Effector memory CD4-positive, alpha-beta T cell (primary cell): ENCODE results near the gene OLIG1.

Experiments used
- DNase-seq, 3 donors: peaks; one replicate each; pipeline ENCODE4 v3.0.0-alpha.2; 2020
- H3K27ac ChIP-seq: 2 replicates; pipeline ENCODE4 v1.7.0; 2013; ENCODE audit warnings: mild to moderate bottlenecking, low read length, moderate library complexity; ENCODE audit not compliant: insufficient read depth, poor library complexity, severe bottlenecking
- H3K27me3 ChIP-seq: replicated peaks from 2 replicates; pipeline ENCODE4 v1.7.0; 2013; ENCODE audit warnings: mild to moderate bottlenecking, low read length; ENCODE audit not compliant: insufficient read depth, control insufficient read depth, poor library complexity, severe bottlenecking
- H3K36me3 ChIP-seq: 2 replicates; pipeline ENCODE4 v1.7.0; 2013; ENCODE audit warnings: mild to moderate bottlenecking, low read length, moderate library complexity; ENCODE audit not compliant: control insufficient read depth, insufficient read depth
- H3K4me1 ChIP-seq: 2 replicates; pipeline ENCODE4 v1.7.0; 2013; ENCODE audit warnings: low read length, mild to moderate bottlenecking; ENCODE audit not compliant: control insufficient read depth, insufficient read depth, poor library complexity, severe bottlenecking
- H3K4me3 ChIP-seq: 2 replicates; pipeline ENCODE4 v1.7.0; 2013; ENCODE audit warnings: low read length, low read depth, mild to moderate bottlenecking; ENCODE audit not compliant: insufficient read depth, poor library complexity, severe bottlenecking
- H3K9me3 ChIP-seq: 2 replicates; pipeline ENCODE4 v1.7.0; 2013; ENCODE audit warnings: mild to moderate bottlenecking, low read length, moderate library complexity; ENCODE audit not compliant: control insufficient read depth

OLIG1 gene

DNA sequence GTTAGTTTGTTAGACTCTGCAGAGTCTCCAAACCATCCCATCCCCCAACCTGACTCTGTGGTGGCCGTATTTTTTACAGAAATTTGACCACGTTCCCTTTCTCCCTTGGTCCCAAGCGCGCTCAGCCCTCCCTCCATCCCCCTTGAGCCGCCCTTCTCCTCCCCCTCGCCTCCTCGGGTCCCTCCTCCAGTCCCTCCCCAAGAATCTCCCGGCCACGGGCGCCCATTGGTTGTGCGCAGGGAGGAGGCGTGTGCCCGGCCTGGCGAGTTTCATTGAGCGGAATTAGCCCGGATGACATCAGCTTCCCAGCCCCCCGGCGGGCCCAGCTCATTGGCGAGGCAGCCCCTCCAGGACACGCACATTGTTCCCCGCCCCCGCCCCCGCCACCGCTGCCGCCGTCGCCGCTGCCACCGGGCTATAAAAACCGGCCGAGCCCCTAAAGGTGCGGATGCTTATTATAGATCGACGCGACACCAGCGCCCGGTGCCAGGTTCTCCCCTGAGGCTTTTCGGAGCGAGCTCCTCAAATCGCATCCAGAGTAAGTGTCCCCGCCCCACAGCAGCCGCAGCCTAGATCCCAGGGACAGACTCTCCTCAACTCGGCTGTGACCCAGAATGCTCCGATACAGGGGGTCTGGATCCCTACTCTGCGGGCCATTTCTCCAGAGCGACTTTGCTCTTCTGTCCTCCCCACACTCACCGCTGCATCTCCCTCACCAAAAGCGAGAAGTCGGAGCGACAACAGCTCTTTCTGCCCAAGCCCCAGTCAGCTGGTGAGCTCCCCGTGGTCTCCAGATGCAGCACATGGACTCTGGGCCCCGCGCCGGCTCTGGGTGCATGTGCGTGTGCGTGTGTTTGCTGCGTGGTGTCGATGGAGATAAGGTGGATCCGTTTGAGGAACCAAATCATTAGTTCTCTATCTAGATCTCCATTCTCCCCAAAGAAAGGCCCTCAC is 44.2 kb upstream of the OLIG1 start, which contains the start of gene OLIG2:
Gene OLIG2 (plus strand): TSS at position 447 of the 954 bp plus-strand sequence. CDS start 928 bp downstream, outside the sequence.
- H3K27me3 ChIP-seq = peaks cover 72% of the 10 kb centered on the region
- DNase-seq = no peak
- peaks cover 66% of the 10 kb centered on the region for H3K4me1 ChIP-seq
- no peak within 1 kb of the TSS for H3K27ac ChIP-seq
- no peaks in the 10 kb centered on the region for H3K36me3 ChIP-seq
- no peaks in the 10 kb centered on the region for H3K9me3 ChIP-seq
- no peak within 1 kb of the TSS for H3K4me3 ChIP-seq

GRCh38 chr21:33026443-33026858 is 43.5 kb upstream of the OLIG1 start:
- Histone ChIP-seq H3K36me3 (no peaks in the 10 kb centered on the region), H3K9me3 (no peaks in the 10 kb centered on the region), H3K4me3 (no peak overlapping the region)

GRCh38 chr21:33026878-33027400 is 43.0 kb upstream of the OLIG1 start:
- Histone ChIP-seq H3K27me3 (peaks cover 68% of the 10 kb centered on the region), H3K36me3 (no peaks in the 10 kb centered on the region), H3K27ac (no peak overlapping the region), H3K9me3 (no peaks in the 10 kb centered on the region), H3K4me1 (peaks cover 66% of the 10 kb centered on the region), H3K4me3 (no peak overlapping the region)
- DNase-seq = no peak

More at GRCh38 chr21:33026443-33026858, 43.5 kb upstream of the OLIG1 start:
- H3K27ac ChIP-seq = no peak overlapping the region
- DNase-seq = no peak
- H3K4me1 ChIP-seq = peaks cover 66% of the 10 kb centered on the region
- peaks cover 72% of the 10 kb centered on the region for H3K27me3 ChIP-seq

- Histone ChIP-seq H3K27ac (no peak overlapping the region), H3K9me3 (no peaks in the 10 kb centered on the region), H3K4me1 (peaks cover 65% of the 10 kb centered on the region), H3K27me3 (peaks cover 65% of the 10 kb centered on the region), H3K36me3 (no peaks in the 10 kb centered on the region), H3K4me3 (no peak overlapping the region)
- no peak for DNase-seq
Observed at GRCh38 chr21:33027401-33028286, 42.3 kb upstream of the OLIG1 start.

DNA sequence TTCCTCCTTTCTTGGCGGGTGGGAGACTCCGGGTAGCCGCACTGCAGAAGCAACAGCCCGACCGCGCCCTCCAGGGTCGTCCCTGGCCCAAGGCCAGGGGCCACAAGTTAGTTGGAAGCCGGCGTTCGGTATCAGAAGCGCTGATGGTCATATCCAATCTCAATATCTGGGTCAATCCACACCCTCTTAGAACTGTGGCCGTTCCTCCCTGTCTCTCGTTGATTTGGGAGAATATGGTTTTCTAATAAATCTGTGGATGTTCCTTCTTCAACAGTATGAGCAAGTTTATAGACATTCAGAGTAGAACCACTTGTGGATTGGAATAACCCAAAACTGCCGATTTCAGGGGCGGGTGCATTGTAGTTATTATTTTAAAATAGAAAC is 41.7 kb upstream of the OLIG1 start:
- Histone ChIP-seq H3K4me1 (peaks cover 59% of the 10 kb centered on the region), H3K4me3 (no peak overlapping the region), H3K9me3 (no peaks in the 10 kb centered on the region), H3K27ac (no peak overlapping the region), H3K36me3 (no peaks in the 10 kb centered on the region), H3K27me3 (peaks cover 60% of the 10 kb centered on the region)
- no peak for DNase-seq

DNA sequence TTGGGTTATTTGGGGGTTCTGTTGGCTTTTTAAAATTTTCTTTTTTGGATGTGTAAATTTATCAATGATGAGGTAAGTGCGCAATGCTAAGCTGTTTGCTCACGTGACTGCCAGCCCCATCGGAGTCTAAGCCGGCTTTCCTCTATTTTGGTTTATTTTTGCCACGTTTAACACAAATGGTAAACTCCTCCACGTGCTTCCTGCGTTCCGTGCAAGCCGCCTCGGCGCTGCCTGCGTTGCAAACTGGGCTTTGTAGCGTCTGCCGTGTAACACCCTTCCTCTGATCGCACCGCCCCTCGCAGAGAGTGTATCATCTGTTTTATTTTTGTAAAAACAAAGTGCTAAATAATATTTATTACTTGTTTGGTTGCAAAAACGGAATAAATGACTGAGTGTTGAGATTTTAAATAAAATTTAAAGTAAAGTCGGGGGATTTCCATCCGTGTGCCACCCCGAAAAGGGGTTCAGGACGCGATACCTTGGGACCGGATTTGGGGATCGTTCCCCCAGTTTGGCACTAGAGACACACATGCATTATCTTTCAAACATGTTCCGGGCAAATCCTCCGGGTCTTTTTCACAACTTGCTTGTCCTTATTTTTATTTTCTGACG is 41.1 kb upstream of the OLIG1 start:
- DNase-seq = no peak
- peaks cover 53% of the 10 kb centered on the region for H3K4me1 ChIP-seq

DNA sequence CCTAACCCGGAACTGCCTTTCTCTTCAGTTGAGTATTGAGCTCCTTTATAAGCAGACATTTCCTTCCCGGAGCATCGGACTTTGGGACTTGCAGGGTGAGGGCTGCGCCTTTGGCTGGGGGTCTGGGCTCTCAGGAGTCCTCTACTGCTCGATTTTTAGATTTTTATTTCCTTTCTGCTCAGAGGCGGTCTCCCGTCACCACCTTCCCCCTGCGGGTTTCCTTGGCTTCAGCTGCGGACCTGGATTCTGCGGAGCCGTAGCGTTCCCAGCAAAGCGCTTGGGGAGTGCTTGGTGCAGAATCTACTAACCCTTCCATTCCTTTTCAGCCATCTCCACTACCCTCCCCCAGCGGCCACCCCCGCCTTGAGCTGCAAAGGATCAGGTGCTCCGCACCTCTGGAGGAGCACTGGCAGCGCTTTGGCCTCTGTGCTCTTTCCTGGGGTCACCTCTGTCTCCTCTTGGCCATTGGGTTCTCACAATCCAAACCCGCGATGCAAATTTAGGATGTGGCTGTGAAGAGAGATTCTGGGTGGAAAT is 40.5 kb upstream of the OLIG1 start:
- DNase-seq = no peak
- H3K27ac ChIP-seq = no peak overlapping the region
- H3K27me3 ChIP-seq = peaks cover 49% of the 10 kb centered on the region
- H3K9me3 ChIP-seq = no peaks in the 10 kb centered on the region
- H3K4me3 ChIP-seq = peak overlapping the region; percentile 35
- H3K4me1 ChIP-seq = peaks cover 47% of the 10 kb centered on the region
- no peaks in the 10 kb centered on the region for H3K36me3 ChIP-seq

More for the DNA sequence above, 41.1 kb upstream of the OLIG1 start:
- H3K4me3 ChIP-seq = peak overlapping the region; percentile 35
- H3K9me3 ChIP-seq = no peaks in the 10 kb centered on the region
- H3K27me3 ChIP-seq = peaks cover 54% of the 10 kb centered on the region
- H3K27ac ChIP-seq = no peak overlapping the region
- H3K36me3 ChIP-seq = no peaks in the 10 kb centered on the region

GRCh38 chr21:33029975-33030461 is 39.9 kb upstream of the OLIG1 start:
- H3K36me3 ChIP-seq = no peaks in the 10 kb centered on the region
- DNase-seq = no peak
- peaks cover 44% of the 10 kb centered on the region for H3K27me3 ChIP-seq
- H3K9me3 ChIP-seq = no peaks in the 10 kb centered on the region
- H3K4me3 ChIP-seq = no peak overlapping the region
- peaks cover 44% of the 10 kb centered on the region for H3K4me1 ChIP-seq
- no peak overlapping the region for H3K27ac ChIP-seq

DNA sequence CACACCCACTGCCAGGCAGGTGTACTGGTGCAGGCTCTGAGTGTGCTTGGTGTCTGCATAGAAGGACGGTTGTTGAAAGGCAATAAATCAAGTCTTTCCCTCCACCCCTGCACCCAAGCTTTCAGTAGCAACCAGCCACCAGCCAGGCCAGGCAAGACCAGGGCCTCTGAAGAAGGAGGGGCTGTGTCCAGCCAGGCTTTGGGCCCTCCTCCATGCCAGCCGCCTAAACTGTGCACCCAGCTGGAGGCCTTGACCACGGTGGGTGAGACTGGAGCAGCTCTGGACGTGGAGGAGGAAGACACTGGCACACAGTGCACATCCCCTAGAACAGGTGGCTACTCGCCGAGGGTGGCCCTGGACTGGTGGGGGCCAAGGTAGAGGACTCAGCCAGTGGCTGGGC is 39.3 kb upstream of the OLIG1 start:
- Histone ChIP-seq H3K9me3 (no peaks in the 10 kb centered on the region), H3K4me1 (peaks cover 38% of the 10 kb centered on the region), H3K27me3 (peaks cover 37% of the 10 kb centered on the region), H3K4me3 (no peak overlapping the region), H3K27ac (no peak overlapping the region), H3K36me3 (no peaks in the 10 kb centered on the region)
- no peak for DNase-seq
